ENCODE results near the gene DDIT3. TPM values are rescaled to one million over a fixed set of nuclear protein-coding genes. Genes with fewer than 3 reads are reported as not detected.

The DDIT3 gene
- total RNA-seq, 1 experiment from 2014 or later: 26.9 TPM

GRCh38 chr12:57487055-57487596 is 33.2 kb downstream of the DDIT3 start:
- DNase-seq (ENCODE audit: low spot score): no peak

- DNase-seq (ENCODE audit: low spot score): no peak
Observed at GRCh38 chr12:57485695-57486094, 34.6 kb downstream of the DDIT3 start.

DNA sequence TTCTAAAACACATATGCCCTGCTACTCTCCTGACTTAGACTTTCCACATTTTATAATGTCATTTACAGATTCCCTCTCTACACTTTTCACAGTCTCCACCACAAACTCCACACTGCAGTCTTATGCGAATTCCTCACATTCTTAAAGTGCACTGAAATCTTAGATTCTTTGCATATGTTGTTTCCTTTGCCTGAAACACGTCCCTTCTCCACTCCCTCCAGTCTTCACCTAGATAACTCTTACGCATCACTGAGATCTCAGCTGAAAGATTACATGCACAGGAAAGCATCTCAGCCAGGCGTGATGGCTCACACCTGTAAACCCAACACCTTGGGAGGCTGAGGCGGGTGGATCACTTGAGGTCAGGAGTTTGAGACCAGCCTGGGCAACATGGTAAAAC is 36.8 kb downstream of the DDIT3 start:
- no peak for DNase-seq (ENCODE audit: low spot score)

- DNase-seq (ENCODE audit: low spot score): no peak
Observed at GRCh38 chr12:57481671-57482070, 38.6 kb downstream of the DDIT3 start.

DNA sequence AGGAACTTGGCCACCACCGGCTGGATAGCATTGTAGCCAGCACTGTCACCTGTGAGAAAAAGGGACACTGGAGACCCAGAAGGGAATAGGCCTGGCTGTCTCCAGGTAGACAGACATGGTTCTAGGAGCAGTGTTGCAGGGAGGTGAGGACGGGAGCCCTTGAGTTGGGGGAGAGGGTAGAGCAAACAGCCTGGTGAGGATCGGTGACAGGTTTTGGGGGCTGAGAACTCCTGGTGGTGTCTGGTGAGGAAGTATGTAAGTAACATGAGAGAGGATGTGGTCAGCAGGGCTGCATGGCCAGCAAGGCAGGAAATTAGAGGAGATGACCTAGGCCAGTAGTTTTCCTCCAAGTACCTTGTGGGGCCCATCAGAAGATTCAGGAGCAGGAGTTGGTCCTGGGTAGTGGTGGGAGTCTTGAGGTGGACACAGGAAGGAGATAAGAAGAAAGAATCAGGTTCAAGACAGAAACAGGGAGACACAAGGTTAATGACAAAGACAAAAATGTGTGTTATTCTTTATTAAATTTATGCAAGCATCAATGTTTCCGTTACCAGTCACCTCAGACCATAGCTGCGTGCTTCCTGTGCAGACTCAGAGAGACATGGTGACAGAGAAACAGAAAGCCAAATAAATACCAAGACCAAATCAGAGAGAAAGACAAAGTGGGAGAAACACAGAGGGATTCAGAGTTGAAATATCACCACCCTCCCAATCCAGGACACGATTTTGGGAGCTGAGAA is 40.8 kb downstream of the DDIT3 start, which contains the start of gene ARHGAP9:
Gene ARHGAP9 (minus strand): TSS at position 491 of the 740 bp plus-strand sequence. CDS start 460 bp downstream, at position 31.
- DNase-seq (ENCODE audit: low spot score): no peak

DNA sequence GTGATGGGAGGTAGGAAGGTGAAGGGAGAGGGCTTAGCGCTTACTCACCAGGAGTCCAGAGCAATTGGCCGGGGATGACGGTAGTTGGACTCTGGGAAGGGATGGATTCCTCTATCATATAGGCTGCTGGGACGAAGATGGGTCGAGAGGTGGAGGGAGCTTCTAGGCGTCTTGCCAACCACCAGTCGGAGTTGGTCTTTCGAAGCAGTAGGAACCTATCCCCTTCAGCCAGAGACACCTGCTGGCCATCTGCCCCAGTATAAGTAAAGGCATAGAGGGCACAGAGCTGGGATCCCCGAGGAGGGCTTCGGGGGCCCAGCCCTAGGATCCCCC is 41.3 kb downstream of the DDIT3 start:
- DNase-seq (ENCODE audit: low spot score): no peak

- no peak for DNase-seq (ENCODE audit: low spot score)
Observed at GRCh38 chr12:57477710-57478681, 42.3 kb downstream of the DDIT3 start.

DNA sequence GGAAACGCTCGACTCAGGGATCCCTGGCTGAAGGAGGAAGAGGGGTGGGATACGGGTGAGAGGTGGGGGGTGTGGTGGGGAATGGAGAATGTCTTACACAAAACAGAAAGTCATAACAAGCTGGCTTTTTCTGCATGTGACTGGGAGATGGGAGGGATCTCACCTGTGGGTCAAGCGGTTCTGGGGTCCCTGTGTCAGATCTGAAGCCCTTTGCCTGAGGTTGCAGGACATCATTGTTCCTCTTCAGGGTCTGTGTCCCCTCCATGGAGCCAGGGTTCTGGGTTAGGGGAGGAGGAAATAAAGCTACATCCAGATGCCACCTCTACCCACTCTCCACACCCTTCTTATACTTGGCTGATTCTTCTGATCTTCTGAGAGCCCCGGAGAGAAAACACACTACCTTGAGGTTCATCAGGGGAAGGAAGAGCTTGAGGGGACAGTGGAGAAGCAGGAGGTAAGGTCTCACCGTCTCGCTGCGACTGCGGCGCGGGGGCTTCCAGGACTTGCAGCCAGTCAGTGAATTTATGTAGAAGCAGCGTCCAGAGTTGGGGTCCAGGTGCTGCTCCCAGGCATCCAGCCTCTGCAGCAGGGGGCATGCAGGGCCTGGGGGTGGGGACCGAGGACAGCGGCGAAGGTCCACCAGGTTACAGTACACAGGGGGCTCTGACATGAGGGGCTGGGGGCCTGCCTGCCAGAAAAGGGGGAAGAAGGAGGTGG is 43.2 kb downstream of the DDIT3 start:
- no peak for DNase-seq (ENCODE audit: low spot score)

- no peak for DNase-seq (ENCODE audit: low spot score)
Observed at GRCh38 chr12:57476162-57476992, 43.9 kb downstream of the DDIT3 start.

DNA sequence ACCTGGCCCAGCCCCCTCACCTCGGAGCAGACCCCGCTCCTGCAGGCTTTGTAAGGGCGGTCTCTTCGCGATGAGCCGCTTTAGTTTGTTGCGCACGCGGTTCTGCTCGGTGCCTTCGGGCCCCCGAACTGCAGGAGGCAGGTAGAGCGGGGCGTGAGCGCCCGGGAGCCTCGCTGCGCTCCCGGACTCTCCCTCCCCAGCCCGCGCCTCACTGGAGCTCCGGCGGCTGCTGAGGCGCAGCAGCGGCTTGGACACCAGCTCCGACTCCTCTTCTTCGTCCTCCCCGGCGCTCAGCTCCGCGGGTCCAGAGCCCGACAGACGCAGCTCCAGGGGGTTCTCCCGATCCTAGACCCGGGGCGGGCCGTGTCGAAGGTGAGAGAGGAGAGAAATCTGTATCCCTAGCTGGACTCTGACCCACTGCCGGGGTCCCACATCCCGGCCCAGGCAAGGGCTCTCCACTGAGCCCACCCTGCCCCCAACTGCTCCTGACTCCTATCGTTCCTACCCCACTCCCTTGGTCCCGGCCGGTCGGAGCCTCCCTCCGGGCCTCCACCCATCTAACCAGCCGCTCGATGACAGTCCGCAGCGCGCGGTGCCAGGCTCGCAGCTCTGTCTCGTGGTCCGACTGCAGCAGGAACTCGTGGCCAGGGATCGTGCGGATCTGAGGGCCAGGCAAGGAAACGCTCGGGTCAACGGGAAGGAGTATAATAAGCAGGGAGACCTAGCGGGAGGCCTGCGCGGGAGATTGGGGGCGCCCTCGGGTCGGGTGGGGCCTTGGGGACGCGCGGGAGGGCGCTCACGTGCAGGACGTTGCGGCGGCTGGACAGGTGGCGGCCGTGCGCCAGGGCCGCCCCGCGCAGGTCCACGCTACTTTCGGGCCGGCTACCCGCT is 44.8 kb downstream of the DDIT3 start:
- DNase-seq (ENCODE audit: low spot score): no peak

GRCh38 chr12:57474862-57475261 is 45.5 kb downstream of the DDIT3 start:
- DNase-seq (ENCODE audit: low spot score): no peak

DNA sequence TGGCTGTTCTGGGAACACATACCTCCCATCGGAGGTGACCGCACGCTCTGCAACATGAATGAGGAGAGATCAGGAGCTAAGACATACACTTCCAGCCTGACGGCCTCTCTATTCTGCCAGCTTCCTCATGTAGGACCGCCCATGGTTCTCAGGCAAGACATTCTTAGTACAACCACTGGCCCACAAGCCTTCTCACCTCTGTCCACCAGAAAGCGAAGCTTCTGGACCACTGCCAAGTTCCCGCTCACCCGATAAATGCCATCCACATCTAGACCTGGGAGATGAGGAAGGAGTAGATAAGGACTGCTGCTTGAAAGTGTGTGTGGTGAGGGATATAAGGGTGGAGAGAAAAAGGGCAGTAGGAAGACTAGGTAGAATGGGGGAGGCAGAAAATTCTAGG is 45.9 kb downstream of the DDIT3 start:
- DNase-seq (ENCODE audit: low spot score): peak; percentile 83

DNA sequence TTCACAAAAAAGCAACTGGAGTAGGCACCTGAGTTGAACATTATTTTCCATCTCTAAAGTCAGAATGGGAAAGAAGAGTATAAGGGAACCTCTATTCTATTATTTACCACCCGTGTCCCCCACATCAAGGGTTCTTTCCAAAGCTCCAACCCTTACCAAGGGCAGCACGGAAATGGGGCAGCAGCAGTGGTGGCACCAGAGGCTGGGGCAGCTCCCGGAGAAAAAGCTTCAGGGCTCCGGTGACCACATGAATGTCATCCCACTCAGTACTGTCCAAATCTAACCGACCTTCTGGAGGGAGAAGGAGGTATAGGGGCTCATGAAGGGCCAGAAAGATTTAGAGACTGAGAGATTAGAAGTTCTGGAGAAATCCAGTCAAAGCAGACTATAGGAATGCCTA is 46.4 kb downstream of the DDIT3 start:
- no peak for DNase-seq (ENCODE audit: low spot score)

- peak; percentile 22 for DNase-seq (ENCODE audit: low spot score)
Observed at GRCh38 chr12:57473392-57473791, 46.9 kb downstream of the DDIT3 start.

- no peak for DNase-seq (ENCODE audit: low spot score)
Observed at GRCh38 chr12:57472391-57472790, 47.9 kb downstream of the DDIT3 start.

GRCh38 chr12:57471661-57472060 is 48.7 kb downstream of the DDIT3 start:
- DNase-seq (ENCODE audit: low spot score): no peak

DNA sequence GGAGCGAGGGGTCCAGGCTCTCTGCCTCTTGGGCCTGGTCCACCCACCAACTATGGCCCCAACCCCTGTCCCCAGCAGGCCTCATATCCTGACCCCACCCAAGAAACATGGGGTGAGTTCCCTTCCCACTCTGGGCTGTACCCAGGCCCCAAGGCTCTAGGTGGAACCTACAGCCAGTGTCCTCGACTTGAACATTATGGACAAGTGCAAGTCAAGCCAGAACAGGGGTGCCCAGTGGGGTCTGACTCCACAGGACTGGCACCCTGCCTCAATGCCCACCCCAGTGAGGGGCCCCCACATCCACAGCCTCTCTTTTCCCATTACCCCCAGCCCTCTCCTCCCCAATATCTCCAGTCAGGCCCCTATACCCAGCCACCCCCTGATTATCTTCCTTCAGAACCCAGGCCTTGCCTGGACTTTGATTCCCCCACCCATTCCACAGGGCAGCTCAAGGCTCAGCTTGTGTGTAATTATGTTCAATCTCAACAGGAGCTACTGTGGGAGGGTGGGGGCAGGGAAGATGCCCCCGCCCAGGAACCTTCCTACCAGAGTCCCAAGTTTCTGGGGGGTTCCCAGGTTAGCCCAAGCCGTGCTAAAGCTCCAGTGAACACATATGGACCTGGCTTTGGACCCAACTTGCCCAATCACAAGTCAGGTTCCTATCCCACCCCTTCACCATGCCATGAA is 49.2 kb downstream of the DDIT3 start:
- DNase-seq (ENCODE audit: low spot score): no peak

- no peak for DNase-seq (ENCODE audit: low spot score)
Observed at GRCh38 chr12:57470286-57470969, 49.9 kb downstream of the DDIT3 start.

Measured in HT-29 (cell line).